HEK293 (cell line): Measurements from ENCODE around the gene KCNJ5.
A peak's percentile ranks its signal among the peaks of the same experiment; 100 is the strongest.

Source experiments
- CTCF ChIA-PET: fragments of 350-600 bp; formaldehyde crosslinking; extraction: SDS; loops from one replicate; lab custom pipeline; 2021; ENCODE audit warnings: antibody characterized with exemption; lab: Yijun Ruan, JAX
- POLR2A ChIA-PET: fragments of 300-600 bp; formaldehyde crosslinking; extraction: SDS; loops from one replicate; lab custom pipeline; 2020; ENCODE audit warnings: antibody characterized with exemption, inconsistent platforms; lab: Yijun Ruan, JAX
- H3K27ac ChIP-seq: fragments of 200-500 bp; sonication (Bioruptor generic); 2 replicates; pipeline ENCODE4 v1.5.1; 2014; ENCODE audit warnings: low read depth, low read length, control low read depth, inconsistent platforms; ENCODE audit errors: extremely low read depth
- H3K36me3 ChIP-seq, 2 experiments: fragments of 200-500 bp in 1 of 2; sonication (Bioruptor generic) in 1 of 2; 1 replicate in 1 of 2; 2 replicates in 1 of 2; pipeline ENCODE4 v1.5.1; 2014 to 2017; ENCODE audit warnings: inconsistent platforms in 2 of 2, low read length in 2 of 2; ENCODE audit not compliant: control insufficient read depth in 2 of 2, insufficient read depth in 1 of 2
- H3K4me1 ChIP-seq: fragments of 200-500 bp; sonication (Bioruptor generic); 2 replicates; pipeline ENCODE4 v1.5.1; 2014; ENCODE audit warnings: mild to moderate bottlenecking, low read length, inconsistent platforms; ENCODE audit not compliant: control insufficient read depth, insufficient read depth
- H3K4me3 ChIP-seq: 2 replicates; pipeline ENCODE4 v1.5.1; 2011; ENCODE audit warnings: low read depth, mild to moderate bottlenecking, control low read depth, low read length, moderate library complexity
- H3K9me3 ChIP-seq: fragments of 200-500 bp; sonication (Bioruptor generic); 2 replicates; pipeline ENCODE4 v1.5.1; 2014; ENCODE audit warnings: low read depth, low read length, inconsistent platforms; ENCODE audit not compliant: control insufficient read depth, insufficient read depth
- KLF1 ChIP-seq: fragments of 450-650 bp; formaldehyde crosslinking; IDR thresholded peaks from 2 replicates; pipeline ENCODE4 v1.5.1; 2016; ENCODE audit warnings: missing biosample characterization, missing genetic modification characterization
- KLF17 ChIP-seq: fragments of 450-650 bp; formaldehyde crosslinking; IDR thresholded peaks from 2 replicates; pipeline ENCODE4 v1.5.1; 2016; ENCODE audit warnings: missing biosample characterization, missing genetic modification characterization
- KLF9 ChIP-seq: fragments of 450-650 bp; formaldehyde crosslinking; IDR thresholded peaks from 2 replicates; pipeline ENCODE4 v1.5.1; 2016; ENCODE audit warnings: missing biosample characterization, missing genetic modification characterization, low read depth
- PRDM1 ChIP-seq: fragments of 450-650 bp; formaldehyde crosslinking; IDR thresholded peaks from 2 replicates; pipeline ENCODE4; 2016; ENCODE audit warnings: missing biosample characterization, missing genetic modification characterization
- PRDM10 ChIP-seq: fragments of 450-650 bp; formaldehyde crosslinking; IDR thresholded peaks from 2 replicates; pipeline ENCODE4 v1.5.1; 2016; ENCODE audit warnings: missing biosample characterization, missing genetic modification characterization
- ZBTB17 ChIP-seq: fragments of 450-650 bp; formaldehyde crosslinking; IDR thresholded peaks from 2 replicates; pipeline ENCODE4 v1.5.1; 2016; ENCODE audit warnings: missing biosample characterization, missing genetic modification characterization
- ZFHX2 ChIP-seq: fragments of 450-650 bp; formaldehyde crosslinking; conservative IDR thresholded peaks from 2 replicates; pipeline ENCODE4 v1.5.1; 2016; ENCODE audit warnings: missing biosample characterization, missing genetic modification characterization
- ZNF140 ChIP-seq: fragments of 450-650 bp; formaldehyde crosslinking; IDR thresholded peaks from 2 replicates; pipeline ENCODE4 v1.5.1; 2016; ENCODE audit warnings: missing biosample characterization, missing genetic modification characterization
- ZNF18 ChIP-seq: fragments of 450-650 bp; formaldehyde crosslinking; IDR thresholded peaks from 2 replicates; pipeline ENCODE4 v1.5.1; 2016; ENCODE audit warnings: missing biosample characterization, missing genetic modification characterization
- ZNF23 ChIP-seq: fragments of 450-650 bp; formaldehyde crosslinking; IDR thresholded peaks from 2 replicates; pipeline ENCODE4 v1.5.1; 2016; ENCODE audit warnings: missing biosample characterization, missing genetic modification characterization, borderline replicate concordance
- ZNF341 ChIP-seq: fragments of 450-650 bp; formaldehyde crosslinking; IDR thresholded peaks from 2 replicates; pipeline ENCODE4; 2016; ENCODE audit warnings: low read depth, missing biosample characterization, missing genetic modification characterization
- ZNF398 ChIP-seq: fragments of 450-650 bp; formaldehyde crosslinking; IDR thresholded peaks from 2 replicates; pipeline ENCODE4 v1.5.1; 2017; ENCODE audit warnings: missing biosample characterization, missing genetic modification characterization
- ZNF449 ChIP-seq: fragments of 450-650 bp; formaldehyde crosslinking; IDR thresholded peaks from 2 replicates; pipeline ENCODE4 v1.5.1; 2017; ENCODE audit warnings: missing biosample characterization, mild to moderate bottlenecking, missing genetic modification characterization, moderate library complexity
- ZNF488 ChIP-seq: fragments of 450-650 bp; formaldehyde crosslinking; IDR thresholded peaks from 2 replicates; pipeline ENCODE4 v1.5.1; 2016; ENCODE audit warnings: missing biosample characterization, missing genetic modification characterization
- ZNF530 ChIP-seq: fragments of 450-650 bp; formaldehyde crosslinking; IDR thresholded peaks from 2 replicates; pipeline ENCODE4 v1.5.1; 2016; ENCODE audit warnings: low read depth, missing biosample characterization, missing genetic modification characterization
- ZNF785 ChIP-seq: fragments of 450-650 bp; formaldehyde crosslinking; IDR thresholded peaks from 2 replicates; pipeline ENCODE4 v1.5.1; 2016; ENCODE audit warnings: missing biosample characterization, missing genetic modification characterization
- ZSCAN4 ChIP-seq: fragments of 450-650 bp; formaldehyde crosslinking; IDR thresholded peaks from 2 replicates; pipeline ENCODE4 v1.5.1; 2017; ENCODE audit warnings: missing biosample characterization, missing genetic modification characterization

The KCNJ5 gene

GRCh38 chr11:128895526-128895925, 4.4 kb downstream of the KCNJ5 start (continued):
- TF ChIP-seq ZFHX2 (tag by site-specific recombination) = no peak
- TF ChIP-seq ZNF23 (tag by site-specific recombination) = no peak
- TF ChIP-seq ZNF488 = no peak
- TF ChIP-seq ZNF449 (tag by site-specific recombination) = no peak
- no peak for TF ChIP-seq KLF17
- no peak for TF ChIP-seq PRDM1
- TF ChIP-seq ZNF398 (tag by site-specific recombination) = no peak
- TF ChIP-seq ZBTB17 (tag by site-specific recombination) = no peak

GRCh38 chr11:128896356-128896755, 5.2 kb downstream of the KCNJ5 start:
- POLR2A ChIA-PET = no interaction called here
- Histone ChIP-seq H3K4me3 (no peak overlapping the region), H3K36me3 (no peaks in the 10 kb centered on the region), H3K9me3 (no peaks in the 10 kb centered on the region), H3K27ac (no peak overlapping the region), H3K4me1 (no peaks in the 10 kb centered on the region; the same call in 1 of the 2 replicates)
- TF ChIP-seq KLF17 (peak; percentile 30; the same call in 1 of the 2 replicates), PRDM10 (tag by site-specific recombination) (peak; percentile 93), ZSCAN4 (peak; percentile 59; the same call in 1 of the 2 replicates), ZNF140 (no peak), ZNF18 (peak; percentile 53; the same call in 1 of the 2 replicates), ZNF530 (tag by site-specific recombination) (no peak), KLF9 (tag by site-specific recombination) (peak; percentile 26; the same call in 1 of the 2 replicates), ZFHX2 (tag by site-specific recombination) (peak; percentile 15; the same call in 1 of the 2 replicates), KLF1 (tag by site-specific recombination) (peak; percentile 50; the same call in 1 of the 2 replicates), ZNF785 (tag by site-specific recombination) (no peak), ZNF341 (tag by site-specific recombination) (no peak)
- CTCF ChIA-PET = no interaction called here
